ENCODE measurements around the gene RNF180.

DNA sequence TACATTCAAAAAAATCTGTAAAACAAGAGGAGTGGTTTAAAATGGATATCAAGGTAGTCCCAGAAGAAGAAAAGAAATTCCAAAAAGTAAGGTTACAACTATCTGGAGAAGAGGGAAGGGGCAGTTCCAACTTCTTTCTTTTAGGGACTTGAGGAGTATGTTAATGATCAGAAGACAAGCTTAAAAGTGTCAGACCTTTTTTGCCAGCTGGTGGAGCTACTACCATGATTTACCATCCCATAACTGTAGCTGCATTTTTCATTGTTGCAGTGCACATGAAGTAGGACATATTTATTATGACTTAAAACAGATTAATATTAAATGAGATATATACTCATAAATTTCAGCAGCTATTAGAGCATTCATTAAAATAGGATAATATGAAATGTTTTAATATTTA lies 181.7 kb downstream of the RNF180 start:
- TF ChIP-seq, protein P1, sequence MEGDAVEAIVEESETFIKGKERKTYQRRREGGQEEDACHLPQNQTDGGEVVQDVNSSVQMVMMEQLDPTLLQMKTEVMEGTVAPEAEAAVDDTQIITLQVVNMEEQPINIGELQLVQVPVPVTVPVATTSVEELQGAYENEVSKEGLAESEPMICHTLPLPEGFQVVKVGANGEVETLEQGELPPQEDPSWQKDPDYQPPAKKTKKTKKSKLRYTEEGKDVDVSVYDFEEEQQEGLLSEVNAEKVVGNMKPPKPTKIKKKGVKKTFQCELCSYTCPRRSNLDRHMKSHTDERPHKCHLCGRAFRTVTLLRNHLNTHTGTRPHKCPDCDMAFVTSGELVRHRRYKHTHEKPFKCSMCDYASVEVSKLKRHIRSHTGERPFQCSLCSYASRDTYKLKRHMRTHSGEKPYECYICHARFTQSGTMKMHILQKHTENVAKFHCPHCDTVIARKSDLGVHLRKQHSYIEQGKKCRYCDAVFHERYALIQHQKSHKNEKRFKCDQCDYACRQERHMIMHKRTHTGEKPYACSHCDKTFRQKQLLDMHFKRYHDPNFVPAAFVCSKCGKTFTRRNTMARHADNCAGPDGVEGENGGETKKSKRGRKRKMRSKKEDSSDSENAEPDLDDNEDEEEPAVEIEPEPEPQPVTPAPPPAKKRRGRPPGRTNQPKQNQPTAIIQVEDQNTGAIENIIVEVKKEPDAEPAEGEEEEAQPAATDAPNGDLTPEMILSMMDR (IDR thresholded peaks at IDR 0.05): no peak
- TF ChIP-seq, protein P2, sequence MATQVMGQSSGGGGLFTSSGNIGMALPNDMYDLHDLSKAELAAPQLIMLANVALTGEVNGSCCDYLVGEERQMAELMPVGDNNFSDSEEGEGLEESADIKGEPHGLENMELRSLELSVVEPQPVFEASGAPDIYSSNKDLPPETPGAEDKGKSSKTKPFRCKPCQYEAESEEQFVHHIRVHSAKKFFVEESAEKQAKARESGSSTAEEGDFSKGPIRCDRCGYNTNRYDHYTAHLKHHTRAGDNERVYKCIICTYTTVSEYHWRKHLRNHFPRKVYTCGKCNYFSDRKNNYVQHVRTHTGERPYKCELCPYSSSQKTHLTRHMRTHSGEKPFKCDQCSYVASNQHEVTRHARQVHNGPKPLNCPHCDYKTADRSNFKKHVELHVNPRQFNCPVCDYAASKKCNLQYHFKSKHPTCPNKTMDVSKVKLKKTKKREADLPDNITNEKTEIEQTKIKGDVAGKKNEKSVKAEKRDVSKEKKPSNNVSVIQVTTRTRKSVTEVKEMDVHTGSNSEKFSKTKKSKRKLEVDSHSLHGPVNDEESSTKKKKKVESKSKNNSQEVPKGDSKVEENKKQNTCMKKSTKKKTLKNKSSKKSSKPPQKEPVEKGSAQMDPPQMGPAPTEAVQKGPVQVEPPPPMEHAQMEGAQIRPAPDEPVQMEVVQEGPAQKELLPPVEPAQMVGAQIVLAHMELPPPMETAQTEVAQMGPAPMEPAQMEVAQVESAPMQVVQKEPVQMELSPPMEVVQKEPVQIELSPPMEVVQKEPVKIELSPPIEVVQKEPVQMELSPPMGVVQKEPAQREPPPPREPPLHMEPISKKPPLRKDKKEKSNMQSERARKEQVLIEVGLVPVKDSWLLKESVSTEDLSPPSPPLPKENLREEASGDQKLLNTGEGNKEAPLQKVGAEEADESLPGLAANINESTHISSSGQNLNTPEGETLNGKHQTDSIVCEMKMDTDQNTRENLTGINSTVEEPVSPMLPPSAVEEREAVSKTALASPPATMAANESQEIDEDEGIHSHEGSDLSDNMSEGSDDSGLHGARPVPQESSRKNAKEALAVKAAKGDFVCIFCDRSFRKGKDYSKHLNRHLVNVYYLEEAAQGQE (IDR thresholded peaks at IDR 0.05; ENCODE audit: insufficient read depth in 1 of 2, low read depth in 2 of 2, low read length in 1 of 2): no peak
- TF ChIP-seq SIN3A (IDR thresholded peaks at IDR 0.05; ENCODE audit: borderline replicate concordance, insufficient read depth, low read depth, low read length) (no peak), TCF7L2 (IDR thresholded peaks at IDR 0.05; ENCODE audit: low read depth, low read length) (no peak), POLR2AphosphoS5 (IDR thresholded peaks at IDR 0.05; ENCODE audit: low read depth, low read length) (no peak)

Measured in Panc1 (cell line).